SK-N-SH (cell line): Measurements from ENCODE around the gene TEAD1.

Experiments used
- CTCF ChIP-seq: fragments of 200-600 bp; sonication (generic); IDR thresholded peaks from 2 replicates; pipeline ENCODE4 v1.6.1; 2017; ENCODE audit warnings: antibody characterized with exemption, mild to moderate bottlenecking, moderate library complexity
- FOXM1 ChIP-seq: IDR thresholded peaks from 2 replicates; pipeline ENCODE4 v1.4.0; 2012; ENCODE audit warnings: low read depth, mild to moderate bottlenecking
- MAX ChIP-seq: IDR thresholded peaks from 2 replicates; pipeline ENCODE4 v1.4.0; 2012; ENCODE audit warnings: low read depth
- REST ChIP-seq: IDR thresholded peaks from 2 replicates; pipeline ENCODE4 v1.6.1; 2012; ENCODE audit warnings: mild to moderate bottlenecking, low read depth, low read length, moderate library complexity
- SMC3 ChIP-seq: IDR thresholded peaks from 2 replicates; pipeline ENCODE4 v1.6.1; 2012; ENCODE audit warnings: low read depth, low read length, improper control_type of control experiment
- ZBTB33 ChIP-seq: IDR thresholded peaks from 2 replicates; pipeline ENCODE4 v1.4.0; 2012; ENCODE audit warnings: low read depth, borderline replicate concordance

- TF ChIP-seq SMC3, result no peak
- TF ChIP-seq CTCF, result no peak
- TF ChIP-seq ZBTB33, result no peak
- no peak for TF ChIP-seq MAX
- TF ChIP-seq REST, result no peak
- TF ChIP-seq FOXM1, result no peak
These were observed 253.0 kb downstream of the TEAD1 start for GRCh38 chr11:12927221-12927620.
